Endothelial cell of umbilical vein (primary cell): ENCODE results near the gene SPATS2L.

Experiments
- CTCF ChIP-seq, 2 donors: IDR thresholded peaks; 1 replicate in 1 of 2; 2 replicates in 1 of 2; pipeline ENCODE4 v1.5.1; 2011; ENCODE audit warnings: low read length in 2 of 2, mild to moderate bottlenecking in 2 of 2, moderate library complexity in 2 of 2, control low read depth in 1 of 2, inconsistent platforms in 1 of 2, low read depth in 1 of 2; ENCODE audit not compliant: insufficient read depth in 1 of 2; ENCODE audit errors: extremely low read depth in 1 of 2
- MYC ChIP-seq: IDR thresholded peaks from one replicate; pipeline ENCODE4 v1.6.1; 2011; ENCODE audit warnings: mild to moderate bottlenecking, low read depth, low read length
- POLR2A ChIP-seq: IDR thresholded peaks from 2 replicates; pipeline ENCODE4 v1.6.1; 2012; ENCODE audit warnings: low read depth, mild to moderate bottlenecking, control low read depth, low read length
- POLR2AphosphoS5 ChIP-seq: IDR thresholded peaks from 2 replicates; pipeline ENCODE4 v1.6.1; 2012; ENCODE audit warnings: low read depth, mild to moderate bottlenecking, control low read depth, low read length, moderate library complexity; ENCODE audit not compliant: insufficient read depth

DNA sequence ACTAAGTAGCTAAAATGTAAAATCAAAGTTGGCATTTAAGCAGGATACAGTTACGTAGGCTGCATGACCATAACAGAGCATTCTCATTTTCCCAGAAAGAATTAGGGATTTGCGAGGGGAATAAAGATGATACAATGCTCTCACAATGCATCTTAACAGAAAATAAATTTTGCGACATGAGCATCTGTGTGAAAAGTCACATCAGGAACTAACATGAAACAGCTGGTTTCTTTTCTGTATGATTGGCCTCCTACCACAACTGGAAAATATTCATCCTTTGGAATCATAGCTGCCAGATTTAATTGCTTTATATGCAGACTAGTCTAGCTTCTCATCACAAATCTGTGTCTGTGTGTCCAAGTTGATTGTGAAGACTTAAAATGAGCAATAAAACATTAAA is 137.4 kb downstream of the SPATS2L start:
- no peak for TF ChIP-seq POLR2A
- TF ChIP-seq CTCF (IDR thresholded peaks at IDR 0.05; ENCODE audit: extremely low read depth in 1 of 2, insufficient read depth in 1 of 2, low read depth in 1 of 2, low read length in 2 of 2) = no peak
- TF ChIP-seq MYC = no peak
- no peak for TF ChIP-seq POLR2AphosphoS5
